ENCODE results near the gene FAM200B.

Gene FAM200B

GRCh38 chr4:15681372-15682241 is at the start of gene FAM200B:
FAM200B (plus strand) TSS chr4:15681827; CDS start chr4:15686978, 5,151 bp downstream.
- DNase-seq: peak; percentile 99 to 100 (median 99)

DNA sequence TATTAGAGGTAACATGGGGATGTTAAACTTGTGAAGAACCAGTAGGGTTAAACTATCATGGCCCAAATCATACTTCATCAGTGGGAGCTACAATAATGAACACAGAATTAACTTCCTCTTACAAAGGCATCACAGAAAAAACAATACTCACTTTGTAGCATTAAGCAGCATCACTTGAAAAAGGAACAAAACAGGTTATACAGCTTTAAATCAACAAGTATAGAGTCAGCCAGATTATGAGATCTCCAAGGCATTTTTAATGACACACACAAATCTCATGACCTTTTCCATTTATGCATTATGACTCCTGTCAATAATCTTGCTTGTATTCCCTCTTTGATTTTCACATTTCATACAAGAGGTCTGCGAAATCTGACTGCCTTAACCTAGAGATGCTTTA is 44.8 kb upstream of the FAM200B start:
- DNase-seq: peak in 1 of 3 experiments; percentile 19

- no peak for DNase-seq
These were observed 43.2 kb upstream of the FAM200B start for GRCh38 chr4:15638418-15638817.

- no peak for DNase-seq
These were observed 33.0 kb upstream of the FAM200B start for GRCh38 chr4:15648600-15648999.

GRCh38 chr4:15649914-15650545 is 31.6 kb upstream of the FAM200B start:
- peak; percentile 45 to 76 (median 50) for DNase-seq

- no peak for DNase-seq
These were observed 30.0 kb upstream of the FAM200B start for GRCh38 chr4:15651676-15652075.

- no peak for DNase-seq
These were observed 29.4 kb upstream of the FAM200B start for GRCh38 chr4:15652191-15652590.

DNA sequence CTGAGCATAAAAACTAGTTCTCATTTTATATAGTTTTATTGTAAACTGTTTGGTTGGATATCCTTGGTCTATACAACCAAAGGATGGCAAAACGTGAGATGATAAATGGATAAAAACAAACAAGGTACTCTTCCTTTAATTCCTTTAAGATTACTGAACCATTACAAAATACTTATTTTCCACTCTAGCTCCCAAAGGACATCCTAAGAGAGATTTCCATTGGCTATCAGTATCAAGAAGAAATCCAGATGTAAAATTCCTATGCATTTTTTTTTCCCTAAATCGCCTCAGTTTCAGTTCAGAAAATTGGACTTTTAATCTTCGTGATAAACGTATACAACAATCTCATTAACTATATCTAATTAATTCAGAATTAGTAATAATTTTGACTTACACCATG is 28.8 kb upstream of the FAM200B start:
- no peak for DNase-seq

DNA sequence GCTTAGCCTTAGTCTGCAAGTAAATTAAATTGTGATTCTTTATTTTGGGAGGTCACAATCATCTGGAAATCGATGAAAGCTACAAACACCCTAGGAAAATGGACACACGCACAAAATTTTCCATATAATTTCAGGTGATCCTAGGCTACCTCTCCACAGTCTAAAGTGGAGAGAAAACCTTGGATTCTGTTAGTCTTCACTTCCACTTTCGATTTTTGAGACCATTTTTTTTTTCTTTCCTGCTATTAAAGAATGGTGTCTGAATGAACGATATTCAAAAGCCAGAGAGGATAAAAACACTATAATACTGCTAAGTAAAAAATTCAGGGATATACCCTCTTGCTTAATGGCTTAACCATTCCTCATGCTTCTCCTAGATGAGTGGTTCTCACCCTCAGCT is 28.2 kb upstream of the FAM200B start:
- no peak for DNase-seq

DNA sequence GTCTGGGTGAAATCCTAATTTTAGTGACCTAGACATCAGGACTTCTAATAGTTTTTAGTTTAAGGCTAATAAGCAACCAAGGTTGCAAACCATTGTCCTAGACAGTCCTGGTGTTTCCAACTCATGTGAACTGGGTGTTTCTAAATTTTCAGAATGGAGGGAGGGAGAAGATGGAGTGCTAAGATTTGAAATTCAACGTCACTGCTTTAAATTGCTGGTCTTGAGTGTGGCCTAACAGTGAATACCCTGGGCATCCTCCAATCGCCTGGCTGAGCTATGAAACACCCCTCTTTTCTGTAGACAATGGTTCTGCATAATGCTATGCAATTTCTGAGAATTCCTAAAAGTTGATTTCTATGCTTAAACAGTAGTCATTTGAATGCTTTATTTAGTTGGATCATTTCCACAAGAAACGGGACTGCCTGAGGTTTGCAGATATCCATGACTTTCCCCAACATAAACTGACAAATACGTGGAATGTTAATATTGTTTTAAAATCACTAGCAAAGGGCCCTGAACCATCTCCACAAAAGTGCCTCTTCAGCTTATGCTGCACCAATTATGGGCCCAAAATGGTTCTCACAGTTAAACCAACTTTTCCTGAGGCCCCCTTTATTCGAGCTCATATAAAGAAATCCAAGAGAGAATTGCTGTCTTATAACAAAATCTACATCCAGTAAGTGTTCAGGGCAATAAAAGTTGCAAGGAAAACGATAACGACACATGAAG is 27.6 kb upstream of the FAM200B start:
- DNase-seq: peak; percentile 13 to 58 (median 57)

- peak; percentile 58 to 93 (median 92) for DNase-seq
These were observed 26.9 kb upstream of the FAM200B start for GRCh38 chr4:15654593-15655222.

DNA sequence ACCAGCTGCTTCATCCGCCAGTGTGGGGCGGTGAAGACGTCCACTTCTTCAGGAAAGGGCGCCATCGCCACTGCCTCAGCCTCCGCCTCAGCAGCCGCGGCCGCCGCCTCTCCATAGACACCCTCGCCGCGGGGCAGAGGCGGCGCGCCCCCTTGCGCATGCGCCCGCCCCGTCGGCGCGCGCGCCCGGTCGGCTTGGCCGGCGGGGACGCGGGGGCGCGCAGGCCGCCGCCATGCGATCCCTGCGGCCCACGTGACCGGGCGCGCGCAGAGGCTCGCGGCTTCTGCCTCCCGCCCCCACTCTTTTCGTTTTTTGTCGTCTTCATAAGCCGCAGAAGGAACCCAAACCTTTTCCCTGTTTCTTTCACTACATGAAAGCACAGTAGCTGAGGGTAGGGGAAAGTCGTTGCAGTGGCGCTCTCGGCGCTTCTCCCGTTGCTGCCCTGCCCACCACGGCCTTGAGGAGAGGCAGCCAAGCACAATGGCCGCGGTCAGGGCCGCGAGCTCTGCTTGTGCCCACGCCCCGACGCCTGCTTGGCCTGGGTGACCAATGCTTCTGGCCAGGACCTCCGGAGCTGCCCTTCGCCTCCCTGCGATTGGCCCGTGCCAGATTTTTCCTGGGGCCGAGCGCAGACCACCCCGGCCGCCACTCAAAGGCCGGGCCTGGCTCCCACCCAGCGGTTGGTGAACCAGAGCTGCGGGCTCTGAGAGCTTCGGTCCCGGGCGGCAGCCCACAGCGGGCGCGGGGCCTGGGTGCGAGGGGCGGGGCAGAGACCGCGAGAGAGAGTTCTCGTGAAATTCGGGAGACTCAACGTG is 26.2 kb upstream of the FAM200B start, which contains the start of gene FBXL5:
TSS of gene FBXL5 (minus strand) at position 135 of the 815 bp plus-strand sequence. CDS start at position 65, 70 bp downstream.
- peak; percentile 92 to 97 (median 93) for DNase-seq

GRCh38 chr4:15656038-15656470 is 25.6 kb upstream of the FAM200B start:
- DNase-seq: peak in 1 of 3 experiments; percentile 43

- no peak for DNase-seq
These were observed 24.3 kb upstream of the FAM200B start for GRCh38 chr4:15657366-15657765.

DNA sequence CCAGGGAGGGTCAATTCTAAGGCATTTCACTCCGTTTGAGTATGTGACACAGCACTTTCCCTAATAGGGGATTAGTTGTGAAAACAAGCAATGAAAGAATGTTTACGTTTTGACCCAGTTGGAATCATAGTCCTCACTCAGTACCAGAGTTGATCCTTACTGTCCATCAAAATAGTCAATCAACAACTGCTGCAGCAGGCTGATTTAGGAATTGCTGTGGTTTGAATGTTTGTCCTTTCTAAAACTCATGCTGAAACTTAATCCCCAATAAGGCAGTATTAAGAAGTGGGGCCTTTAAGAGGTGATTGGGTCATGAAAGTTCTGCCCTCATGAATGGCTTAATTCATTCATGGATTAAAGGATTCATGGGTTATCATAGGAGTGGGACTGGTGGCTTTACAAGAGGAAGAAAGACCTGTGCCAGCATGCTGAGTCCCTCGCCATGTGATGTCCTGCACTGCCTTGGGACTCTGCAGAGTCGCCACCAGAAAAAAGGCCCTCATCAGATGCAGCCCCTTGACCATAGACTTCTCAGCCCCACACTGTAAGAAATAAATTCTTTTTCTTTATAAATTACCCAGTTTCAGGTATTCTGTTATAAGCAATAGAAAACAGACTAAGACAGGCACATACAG is 23.4 kb upstream of the FAM200B start:
- no peak for DNase-seq

GRCh38 chr4:15658781-15659180 is 22.8 kb upstream of the FAM200B start:
- no peak for DNase-seq

GRCh38 chr4:15659768-15660570 is 21.7 kb upstream of the FAM200B start:
- DNase-seq: no peak

DNA sequence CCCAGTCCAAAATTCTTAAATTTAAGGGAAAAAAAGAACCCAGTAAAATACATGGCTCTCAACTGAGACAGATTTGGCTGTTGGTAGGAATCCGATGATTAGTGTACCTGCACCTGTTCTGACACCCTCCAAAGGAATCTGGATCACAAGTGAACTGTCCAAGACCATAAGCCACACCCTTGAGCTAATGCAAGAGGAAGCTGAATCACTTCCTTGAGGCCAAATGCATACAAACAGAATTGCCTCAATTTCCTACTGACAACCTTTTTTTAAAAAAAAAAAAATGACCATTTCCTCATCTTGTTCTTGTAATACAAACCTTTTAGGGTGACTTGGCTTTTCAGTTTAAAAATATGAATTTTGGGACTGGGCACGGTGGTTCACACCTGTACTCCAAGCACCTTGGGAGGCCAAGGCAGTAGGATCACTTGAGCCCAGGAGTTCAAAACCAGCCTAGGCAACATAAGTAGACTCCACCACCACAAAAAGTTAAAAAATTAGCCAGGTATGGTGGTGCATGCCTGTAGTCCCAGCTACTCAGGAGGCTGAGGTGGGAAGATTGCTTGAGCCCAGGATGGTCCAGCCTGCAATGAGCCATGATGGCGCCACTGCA is 15.8 kb upstream of the FAM200B start:
- no peak for DNase-seq

DNA sequence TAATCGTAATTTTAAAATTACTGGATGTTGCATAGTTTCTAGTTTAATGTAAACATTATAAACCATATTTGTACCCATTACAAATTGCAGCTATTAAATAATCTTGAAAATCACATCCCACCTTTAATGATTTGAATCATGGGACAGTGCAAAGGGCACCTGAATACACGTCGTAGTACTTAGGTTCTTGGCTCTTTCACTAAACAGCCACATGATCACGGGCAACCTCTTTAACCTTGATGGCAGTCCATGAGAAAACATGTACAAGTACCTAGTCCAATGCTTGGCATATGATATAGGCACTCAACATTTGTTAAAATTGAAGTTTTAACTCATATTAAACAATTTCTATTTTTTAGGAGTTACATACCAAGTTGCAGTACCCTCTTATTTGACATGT is 14.6 kb upstream of the FAM200B start:
- DNase-seq: no peak

Data from NCI-H1417 (cell line).